GM19397 (cell line): ENCODE results near the gene TMEM204.

Source experiments
- ATAC-seq: cut with Tn5 transposase; IDR thresholded peaks from one replicate; pipeline ENCODE4 v1.9.1; 2021; ENCODE audit warnings: mild to moderate bottlenecking, moderate library complexity; ENCODE audit not compliant: unreplicated experiment

TMEM204 gene

DNA sequence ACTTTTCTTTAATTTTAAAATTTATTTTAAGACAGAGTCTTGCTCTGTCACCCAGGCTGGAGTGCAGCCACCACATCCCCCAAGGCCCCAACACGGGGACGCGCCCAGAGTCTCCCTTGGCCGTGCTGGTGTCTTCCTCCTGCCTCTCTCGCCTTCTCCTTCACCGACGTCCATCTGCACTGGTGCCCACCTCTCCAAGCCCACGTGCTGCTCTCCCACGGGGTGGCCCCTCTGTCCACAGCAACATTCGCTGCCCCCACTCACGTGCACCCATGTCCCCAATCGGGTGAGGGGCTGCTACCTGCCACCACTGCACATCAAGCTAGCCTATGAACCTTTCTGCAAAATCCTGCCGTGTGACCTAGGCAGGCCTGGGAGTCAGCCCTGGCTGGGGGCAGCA is 3.1 kb downstream of the TMEM204 start:
- no peak for ATAC-seq

DNA sequence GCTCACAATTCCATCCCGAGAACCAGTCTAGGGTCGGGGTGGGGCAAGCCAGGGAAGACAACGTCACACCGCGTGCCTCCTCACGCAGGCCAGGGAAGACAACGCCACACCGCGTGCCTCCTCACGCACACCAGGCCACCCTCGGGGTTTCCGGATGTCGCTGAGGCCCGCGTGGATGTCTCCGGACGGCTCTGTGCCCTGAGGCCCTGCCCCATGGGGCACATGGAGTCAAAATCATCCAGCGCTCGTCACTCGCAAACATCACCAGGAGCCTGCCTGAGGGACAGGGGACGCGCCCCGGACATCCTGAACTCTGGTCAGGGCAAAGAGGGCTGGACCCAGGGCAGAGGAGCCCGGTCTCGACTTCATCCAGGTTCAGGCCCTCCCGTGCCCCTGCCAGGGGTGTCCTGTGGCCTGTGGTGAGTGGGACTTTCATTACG is 3.7 kb downstream of the TMEM204 start:
- ATAC-seq = no peak

DNA sequence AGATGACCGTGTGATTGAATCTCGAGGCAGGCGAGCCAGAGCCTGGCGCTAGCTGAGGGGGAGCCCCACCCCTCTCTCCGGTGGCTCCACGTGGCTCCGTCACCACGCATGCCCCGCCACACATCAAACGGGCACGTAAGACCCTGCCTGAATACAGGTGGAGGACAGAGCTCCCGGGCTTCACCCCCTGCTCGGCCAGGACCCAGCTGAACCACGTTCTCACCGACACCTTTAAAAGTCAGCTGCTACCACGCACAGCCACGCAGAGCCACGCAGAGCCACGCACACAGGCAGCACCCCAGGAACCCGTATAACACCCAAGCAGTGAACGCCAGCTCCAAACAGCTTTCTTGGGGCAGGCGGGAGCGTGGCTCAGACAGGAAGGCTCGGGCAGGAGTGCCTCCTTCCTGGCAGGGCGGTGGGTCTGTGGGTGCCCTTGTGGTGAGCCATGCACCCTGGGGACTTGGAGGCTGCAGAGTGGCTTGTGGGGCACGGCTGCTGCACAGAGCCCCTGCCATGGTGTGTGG is 4.4 kb downstream of the TMEM204 start:
- ATAC-seq = no peak

DNA sequence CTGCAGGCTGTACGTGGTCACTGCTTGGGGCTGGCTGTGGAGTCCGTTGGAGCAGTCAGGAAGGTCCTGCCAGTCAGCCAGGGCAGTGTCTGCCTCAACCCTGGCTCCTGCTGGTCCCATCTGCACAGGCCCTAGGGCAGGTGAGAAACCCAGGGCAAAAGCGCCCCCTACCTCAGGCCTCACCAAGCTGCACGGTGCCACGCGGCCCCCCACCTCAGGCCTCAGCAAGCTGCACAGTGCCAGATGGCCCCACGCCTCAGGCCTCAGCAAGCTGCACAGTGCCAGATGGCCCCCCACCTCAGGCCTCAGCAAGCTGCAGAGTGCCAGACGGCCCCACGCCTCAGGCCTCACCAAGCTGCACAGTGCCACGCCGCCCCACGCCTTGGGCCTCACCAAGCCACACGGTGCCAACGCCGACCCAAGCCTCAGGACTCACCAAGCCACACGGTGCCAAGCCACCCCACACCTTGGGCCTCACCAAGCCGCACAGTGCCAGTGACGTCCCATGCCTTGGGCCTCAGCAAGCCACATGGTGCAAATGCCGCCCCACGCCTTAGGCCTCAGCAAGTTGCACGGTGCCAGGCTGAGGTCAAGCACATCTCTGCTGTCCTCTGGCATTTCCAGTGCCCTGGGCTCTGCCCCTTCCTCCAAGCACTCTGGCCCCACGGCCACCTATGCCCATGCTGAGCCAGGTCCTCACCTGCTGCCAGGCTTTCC is 5.5 kb downstream of the TMEM204 start:
- ATAC-seq = no peak

DNA sequence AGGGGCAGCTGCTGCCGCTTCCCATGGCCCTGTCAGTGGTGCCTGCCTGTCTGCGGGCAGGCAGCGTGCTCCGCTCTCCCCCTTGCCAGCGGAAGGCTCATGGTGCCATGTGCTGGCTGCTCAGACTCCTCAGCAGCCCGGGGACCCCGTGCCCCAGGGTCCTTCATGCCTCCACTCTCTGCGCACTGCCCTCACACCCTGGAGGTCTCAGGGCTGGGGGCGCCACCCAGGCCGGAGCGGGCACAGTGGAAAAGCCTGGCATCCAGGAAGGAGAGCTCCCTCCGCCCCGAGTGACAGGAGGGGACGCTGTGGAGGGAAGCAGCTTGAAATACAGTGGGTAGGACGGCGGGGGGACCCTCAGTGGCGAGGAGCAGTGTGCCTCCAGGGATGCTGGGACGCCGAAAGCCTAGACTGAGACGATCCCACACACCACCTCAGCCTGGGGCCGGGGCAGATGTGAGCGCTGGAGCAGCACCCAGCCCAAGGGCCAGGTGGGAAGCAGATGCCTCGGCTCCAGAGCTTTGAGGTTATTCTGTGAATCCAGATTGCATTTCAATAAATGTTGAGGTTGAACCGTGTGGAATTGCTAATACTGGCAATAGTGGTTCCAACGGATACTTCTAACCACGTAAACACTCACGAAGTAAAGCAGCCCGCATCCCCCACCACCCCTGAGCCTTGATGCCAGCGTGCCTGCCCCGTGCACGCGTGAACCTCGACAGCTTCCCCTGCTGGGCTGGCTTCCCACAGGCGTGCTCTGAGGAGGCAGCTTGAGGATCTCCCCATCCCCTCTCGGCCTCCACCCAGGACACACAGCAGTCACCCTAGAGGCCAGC is 6.5 kb downstream of the TMEM204 start:
- ATAC-seq = no peak

DNA sequence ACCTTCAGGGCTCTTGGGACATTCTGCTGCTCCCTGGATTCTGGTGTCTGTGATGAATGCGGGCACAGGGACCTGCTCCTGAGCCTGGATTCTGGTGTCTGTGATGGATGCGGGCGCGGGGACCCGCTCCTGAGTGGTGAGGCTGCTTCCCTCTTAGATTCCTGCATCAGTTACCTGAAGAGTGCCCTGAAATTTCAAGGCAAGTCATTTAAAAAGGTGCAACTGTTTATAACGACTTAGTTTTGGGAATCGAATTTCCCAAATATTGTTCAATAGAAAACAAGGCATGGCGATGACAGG is 7.0 kb downstream of the TMEM204 start:
- ATAC-seq = no peak

DNA sequence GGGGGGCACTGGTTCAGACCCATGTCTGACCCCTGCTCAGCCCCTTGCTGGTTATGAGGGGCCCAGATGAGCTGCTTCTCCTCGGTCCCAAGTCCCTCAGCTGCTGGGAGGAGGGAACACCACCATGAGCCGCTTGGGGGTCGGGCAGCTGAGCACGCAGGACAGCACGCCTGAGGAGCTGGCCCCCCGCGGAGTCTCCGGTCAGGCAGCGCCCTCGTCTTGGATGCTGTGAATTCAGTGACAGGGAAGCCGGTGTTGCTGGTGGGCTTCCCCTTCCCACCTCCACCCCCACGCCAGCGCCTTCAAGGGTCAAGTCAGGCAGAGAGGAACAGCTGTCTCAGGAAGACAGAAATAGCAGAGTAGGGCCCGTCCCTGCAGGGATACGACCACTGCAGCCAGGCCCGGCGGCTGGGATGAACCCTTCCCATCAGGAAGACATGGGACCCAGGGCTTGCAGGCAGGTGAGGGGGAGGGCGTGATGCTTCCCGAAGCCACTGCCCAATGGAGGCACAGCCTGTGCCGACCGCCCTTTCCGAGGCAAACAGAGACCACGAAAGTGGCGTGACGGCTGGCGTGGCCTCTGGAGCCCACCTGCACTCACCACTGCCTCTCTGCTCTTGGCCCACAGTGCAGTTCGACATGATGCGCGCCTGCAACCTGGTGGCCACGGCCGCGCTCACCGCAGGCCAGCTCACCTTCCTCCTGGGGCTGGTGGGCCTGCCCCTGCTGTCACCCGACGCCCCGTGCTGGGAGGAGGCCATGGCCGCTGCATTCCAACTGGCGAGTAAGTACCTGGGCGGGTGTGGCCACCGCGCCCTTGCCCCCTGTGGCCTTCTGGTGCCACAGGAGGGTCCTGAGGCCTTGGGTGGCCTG is 8.1 kb downstream of the TMEM204 start:
- ATAC-seq = no peak

DNA sequence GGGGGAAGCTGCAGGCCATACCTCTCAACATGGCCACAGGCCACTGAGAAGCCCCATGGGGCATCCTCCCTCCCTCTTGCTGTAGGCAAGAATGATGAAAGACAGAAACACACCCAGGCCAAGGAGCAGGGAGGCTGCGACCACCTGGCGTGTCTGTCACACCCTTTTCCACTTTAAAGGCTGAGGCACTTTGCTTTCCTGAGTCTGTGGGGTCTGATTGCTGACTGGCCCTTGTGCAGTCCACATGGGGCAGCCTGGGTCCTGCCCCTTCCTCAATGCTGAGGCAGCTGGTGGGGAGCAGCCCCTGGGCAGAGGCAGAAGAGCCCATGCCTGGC is 8.7 kb downstream of the TMEM204 start:
- no peak for ATAC-seq

DNA sequence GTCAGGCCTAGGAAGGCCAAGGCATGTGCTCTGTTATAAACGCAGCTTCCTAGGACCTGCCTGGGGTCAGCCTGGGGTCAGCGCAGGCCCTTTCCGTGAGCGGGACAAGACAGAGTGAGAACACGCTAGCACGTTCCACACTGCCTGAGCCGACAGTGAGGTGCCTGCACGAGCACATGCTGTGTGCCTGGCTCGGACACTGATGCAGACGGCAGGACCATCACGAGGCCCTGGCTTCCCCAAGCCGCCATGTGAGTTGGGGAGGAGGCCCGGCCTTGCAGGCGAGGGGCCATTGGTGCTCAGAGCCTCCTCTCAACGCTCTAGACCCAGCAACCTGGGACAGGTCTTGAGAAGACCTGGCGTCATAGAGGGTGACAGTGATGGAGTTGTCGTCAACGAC is 9.1 kb downstream of the TMEM204 start:
- ATAC-seq = no peak

DNA sequence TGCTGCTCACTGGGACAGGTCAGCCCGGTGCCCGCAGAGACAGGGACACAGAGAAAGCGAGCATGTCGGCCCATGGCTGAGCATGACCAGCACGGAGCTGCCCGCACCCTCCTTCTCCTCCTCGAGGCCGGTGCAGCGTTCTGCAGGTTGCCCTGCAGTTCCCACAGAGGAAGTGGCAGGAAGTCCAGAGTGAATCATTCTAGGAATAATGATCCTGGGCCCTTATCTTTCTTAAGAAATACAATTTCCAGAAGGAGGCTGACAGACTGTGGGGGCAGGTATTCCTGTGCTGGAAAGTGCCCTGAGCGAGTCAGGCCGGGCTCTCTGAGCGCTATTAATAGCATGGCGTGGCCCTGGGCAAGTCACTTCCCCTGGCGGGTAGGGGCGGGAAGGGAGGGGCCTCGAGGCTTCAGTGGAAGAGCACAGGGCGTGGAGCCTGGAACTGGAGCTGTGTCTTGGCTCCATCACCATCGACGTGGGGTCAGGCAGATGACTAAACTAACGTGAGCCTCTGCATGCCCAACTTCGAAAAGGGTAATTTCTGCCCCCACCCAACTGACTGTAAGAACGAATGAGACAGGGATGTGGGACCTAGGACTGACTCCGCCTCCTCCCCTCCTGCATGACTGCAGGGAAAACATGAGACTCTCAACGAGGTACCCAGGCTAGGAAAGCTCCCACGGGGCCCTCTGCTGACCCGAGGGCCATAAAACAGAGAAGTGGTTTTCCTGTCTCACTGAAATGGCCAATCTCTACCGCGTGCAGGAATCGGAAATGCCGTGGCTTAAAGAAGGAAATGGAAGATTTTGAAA is 9.8 kb downstream of the TMEM204 start:
- ATAC-seq = no peak

DNA sequence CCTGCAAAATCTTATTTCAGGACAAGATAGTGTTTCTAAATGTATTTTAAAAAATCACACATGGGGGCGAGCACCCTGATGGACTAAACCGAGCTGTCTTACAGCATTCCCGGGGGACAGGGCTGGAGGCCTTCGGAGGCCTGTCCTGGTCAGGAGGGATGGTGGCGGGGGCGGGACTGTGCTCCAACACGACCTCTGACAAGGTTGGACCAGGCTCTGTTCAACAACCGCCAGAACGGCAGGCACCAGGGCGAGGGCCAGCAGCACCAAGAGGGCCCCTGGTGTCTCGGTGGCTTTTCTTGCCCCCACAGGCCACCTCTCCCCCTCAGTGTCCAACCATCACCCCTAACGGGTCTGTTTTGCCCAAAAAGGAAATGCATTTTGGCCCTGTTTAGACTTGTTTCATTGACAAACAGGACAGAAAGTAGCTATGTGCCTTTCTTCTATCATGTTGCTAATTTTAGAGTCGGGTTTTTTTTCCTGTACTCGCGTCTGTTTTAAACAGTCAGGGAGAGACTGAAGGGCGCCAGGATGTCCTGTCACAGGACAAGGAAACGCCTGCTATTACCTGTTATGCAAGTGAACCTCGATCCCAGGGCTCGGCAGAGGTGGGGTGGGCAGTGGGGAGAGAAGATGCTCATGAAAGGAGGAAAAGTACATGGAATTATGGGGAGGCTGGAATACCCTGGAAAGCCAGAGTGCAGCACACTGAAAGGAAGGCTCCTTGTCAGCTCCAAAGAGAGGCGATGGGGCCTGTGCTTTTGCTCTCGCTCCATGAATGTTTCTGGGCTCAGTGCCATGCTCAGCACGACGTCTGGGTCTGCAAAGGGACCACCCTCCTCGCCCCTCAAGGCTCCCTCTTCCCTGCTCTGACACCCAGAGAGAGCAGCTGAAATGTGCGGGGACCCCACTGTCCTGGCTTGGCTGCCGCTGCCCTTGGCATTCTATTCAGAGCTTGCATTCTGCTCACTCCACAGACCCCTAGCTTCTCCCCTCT is 11.9 kb downstream of the TMEM204 start:
- ATAC-seq = no peak

DNA sequence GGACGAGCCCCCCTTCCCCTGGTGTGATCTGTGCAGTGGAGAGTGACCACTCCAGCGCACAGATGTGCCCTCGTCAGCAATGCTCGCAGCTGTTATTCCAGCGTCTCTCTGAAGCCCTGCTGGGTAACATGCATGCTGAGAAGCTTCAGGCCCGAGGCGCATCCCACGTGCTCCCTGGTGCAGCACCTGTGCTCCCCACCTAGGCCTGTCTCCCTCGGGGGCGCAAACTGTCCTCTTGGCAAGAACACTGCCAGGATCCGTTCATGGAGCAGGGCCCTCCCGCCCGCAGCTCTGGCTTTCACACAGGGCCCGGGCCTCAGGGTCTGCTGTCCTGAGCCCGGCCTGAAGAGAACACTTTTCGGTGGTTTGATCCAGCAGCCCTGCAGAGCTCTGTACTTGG is 13.0 kb downstream of the TMEM204 start:
- ATAC-seq = no peak

DNA sequence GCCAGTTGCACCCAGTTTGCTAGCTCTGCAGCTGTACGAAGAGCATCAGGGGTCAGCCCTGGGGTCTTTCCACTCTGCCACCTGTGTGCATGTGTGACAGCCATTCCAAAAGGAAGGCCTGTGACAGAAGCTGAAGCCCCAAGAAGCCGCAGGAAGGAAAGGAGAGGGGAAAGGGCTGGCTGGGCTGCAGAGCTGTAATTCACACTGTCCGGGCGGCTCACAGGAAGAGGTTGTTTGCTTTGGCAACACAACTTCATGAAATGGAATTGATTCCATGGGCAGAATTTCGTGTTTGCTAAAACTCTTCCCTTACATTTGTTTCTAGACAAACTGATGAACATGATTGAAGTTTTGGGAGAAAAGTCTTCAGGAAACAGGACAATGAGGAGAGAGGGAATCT is 14.8 kb downstream of the TMEM204 start:
- no peak for ATAC-seq

DNA sequence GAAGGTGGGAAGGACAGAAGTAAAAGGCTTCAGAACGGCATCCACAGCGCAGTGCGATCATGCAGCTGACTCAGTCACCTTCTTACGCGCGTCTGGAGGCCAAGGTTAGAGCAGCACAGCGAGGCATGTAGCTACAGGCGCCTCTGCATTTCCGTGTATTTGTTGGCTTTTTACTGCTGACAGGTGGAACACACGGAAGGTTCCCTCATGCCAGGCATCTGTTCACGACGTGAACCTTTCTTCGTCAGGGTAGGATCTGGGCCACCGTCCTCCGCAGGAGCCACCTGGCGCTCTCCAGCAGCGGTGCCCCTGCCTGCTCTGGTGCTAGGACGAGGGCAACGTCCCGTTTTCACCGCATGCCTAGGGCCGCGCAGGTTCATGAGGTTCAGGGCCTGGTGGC is 15.3 kb downstream of the TMEM204 start:
- ATAC-seq = no peak

DNA sequence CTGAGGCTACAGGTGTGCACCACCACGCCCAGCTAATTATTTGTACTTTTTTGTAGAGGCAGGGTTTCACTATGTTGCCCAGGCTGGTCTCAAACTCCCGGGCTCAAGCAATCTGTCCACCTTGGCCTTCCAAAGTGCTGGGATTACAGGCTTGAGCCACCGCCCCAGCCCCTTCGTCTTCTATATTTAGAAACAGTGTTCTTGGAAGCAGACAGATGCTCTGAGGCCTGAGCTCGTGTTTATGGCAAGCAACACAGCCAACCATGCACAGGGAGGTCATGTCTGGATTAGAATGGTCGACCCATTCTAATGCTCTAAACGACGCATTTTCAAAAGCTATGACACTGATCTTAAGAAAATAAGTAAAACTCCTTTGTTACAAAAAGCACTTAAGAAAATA is 16.6 kb downstream of the TMEM204 start:
- no peak for ATAC-seq

DNA sequence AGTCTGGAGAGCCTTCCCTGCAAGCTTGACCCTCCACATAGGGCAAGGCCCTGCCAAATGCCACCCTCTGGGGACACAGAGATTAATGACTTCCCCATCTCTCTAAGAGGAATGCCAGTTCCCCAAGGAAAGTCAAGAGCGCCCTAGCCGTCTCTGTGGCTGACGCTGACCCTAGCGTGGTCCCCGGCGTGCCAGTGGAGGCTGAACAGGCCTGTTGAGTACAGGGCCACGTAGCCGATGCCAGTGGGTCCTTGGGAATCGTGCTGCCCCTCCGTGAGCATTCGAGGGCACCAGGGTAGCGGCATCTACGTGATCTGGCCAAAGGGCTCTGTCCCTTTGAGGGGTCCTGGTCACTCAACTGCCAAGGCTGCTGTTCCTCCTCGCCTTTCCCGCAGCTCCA is 17.2 kb downstream of the TMEM204 start:
- no peak for ATAC-seq

DNA sequence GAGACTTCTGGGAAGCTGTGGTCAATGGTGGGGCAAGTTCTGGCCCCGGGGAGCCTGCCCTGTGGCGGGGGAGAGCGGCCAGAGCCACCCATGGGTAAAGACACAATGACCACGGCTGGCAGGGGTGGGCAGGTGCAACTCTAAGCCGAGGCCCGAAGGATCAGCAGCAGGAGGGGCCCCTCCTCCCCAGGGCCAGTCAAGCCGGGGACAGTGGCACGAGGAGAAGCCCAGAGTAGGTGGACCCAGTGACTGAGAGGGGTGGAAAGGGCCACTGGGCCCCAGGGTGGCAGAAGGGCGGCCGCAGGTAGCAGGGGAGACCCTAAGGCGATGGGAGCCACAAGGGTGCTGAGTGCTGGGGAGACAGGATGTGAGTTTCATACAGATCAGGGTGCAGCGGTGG is 17.7 kb downstream of the TMEM204 start:
- no peak for ATAC-seq

DNA sequence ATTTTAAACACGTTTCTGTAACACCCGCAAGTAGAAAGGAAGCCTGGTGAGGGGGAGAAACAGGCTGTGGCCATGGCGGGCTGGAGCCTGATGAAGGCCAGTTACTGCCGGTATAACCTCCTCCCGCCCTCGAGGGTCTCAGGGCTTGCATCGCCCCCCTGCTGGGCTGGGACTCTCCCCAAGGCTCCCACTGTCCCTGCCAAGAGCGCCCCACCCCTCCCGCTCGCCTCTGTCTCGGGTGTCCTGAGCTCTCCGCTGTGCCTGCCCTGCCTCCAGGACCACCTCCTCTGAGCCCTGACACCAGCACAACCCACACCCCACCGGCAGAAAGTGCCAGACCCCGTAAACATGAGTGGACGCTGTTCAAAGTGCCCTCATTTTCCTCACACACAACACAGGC is 18.7 kb downstream of the TMEM204 start:
- no peak for ATAC-seq
